ENCODE results near the gene ZNF784. TPM values are rescaled to one million over a fixed set of nuclear protein-coding genes. Genes with fewer than 3 reads are reported as not detected.
"Not testable (repeated sequence)": the region's sequence is repeated elsewhere in the genome, so short reads cannot be mapped to it uniquely, and the experiment has no call there.

Gene ZNF784
- total and polyA plus RNA-seq, 2 donors, result 4.7 to 9.7 TPM

DNA sequence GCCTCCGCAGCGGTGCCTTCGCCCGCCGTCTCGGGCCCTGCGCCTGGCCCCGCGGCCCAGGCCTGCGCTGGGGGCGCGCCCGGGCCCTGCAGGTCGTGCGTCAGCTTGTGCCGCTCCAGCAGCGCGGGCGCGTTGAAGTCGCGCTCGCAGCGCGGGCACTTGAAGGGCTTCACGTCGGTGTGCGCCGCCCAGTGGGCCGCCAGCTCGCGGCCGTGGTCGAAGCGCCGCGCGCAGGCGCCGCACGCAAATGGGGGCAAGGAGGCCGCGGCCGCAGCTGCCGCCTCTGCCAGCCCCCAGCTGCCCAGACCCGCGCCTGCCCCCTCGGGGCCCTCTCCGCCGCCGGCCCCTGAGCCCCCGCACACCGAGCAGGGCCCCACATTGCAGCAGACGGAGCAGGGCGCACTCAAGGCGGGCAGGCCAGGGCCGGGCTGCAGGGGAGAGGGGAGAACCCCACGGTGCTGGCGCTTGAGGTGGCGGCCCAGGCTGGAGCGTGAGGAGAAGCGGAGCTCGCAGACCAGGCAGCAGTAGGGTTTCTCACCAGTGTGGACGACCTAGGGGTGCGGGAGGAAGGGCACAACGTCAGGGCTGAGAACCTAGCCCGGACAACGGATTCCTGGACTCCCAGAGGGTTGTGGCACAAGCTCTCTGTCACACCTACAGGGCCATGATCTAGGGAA, 31.1 kb downstream of the ZNF784 start:
- no peak overlapping the region for H3K27ac ChIP-seq (ENCODE audit: low read depth)
- no peak for DNase-seq (ENCODE audit: extremely low spot score)
- no peaks in the 10 kb centered on the region for H3K4me1 ChIP-seq (ENCODE audit: insufficient read depth)
- no peaks in the 10 kb centered on the region for H3K36me3 ChIP-seq (ENCODE audit: insufficient read depth)
- no peak overlapping the region for H3K4me3 ChIP-seq (ENCODE audit: low read depth, low read length)
- WGBS, result 80% methylated on average over 68 of the region's 68 CpGs

DNA sequence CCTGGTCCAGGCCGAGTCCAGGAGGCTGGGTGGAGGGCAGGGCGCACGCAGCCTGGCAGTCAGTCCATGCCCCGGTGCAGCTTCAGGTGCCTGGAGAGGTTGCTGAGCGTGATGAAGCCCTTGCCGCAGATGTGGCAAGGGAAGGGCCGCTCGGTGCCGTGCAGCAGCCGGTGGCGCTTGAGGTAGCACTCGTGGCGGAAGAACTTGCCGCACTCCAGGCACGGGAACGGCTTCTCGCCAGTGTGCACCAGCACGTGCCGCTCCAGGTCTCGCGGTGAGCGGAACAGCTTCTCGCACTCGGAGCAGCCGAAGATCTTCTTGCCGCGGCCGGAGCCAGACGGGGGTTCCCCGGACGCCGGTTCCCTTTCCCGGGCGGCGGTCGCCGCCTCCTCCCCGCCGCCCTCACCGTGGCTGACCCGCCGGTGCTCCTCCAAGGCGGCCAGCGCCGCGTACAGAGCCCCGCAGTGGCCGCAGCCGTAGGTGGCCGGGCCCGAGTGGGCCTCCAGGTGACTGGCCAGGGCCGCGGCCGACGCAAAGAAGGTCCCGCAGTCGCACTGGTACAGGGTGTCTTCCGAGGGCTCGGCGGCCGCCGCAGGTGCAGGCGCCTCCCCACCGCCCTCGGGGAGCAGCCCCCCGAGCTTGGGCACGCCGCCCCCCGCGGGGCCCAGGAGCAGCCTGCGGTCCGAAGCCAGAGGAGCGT, 31.8 kb downstream of the ZNF784 start:
- no peak overlapping the region for H3K27ac ChIP-seq (ENCODE audit: low read depth)
- no peaks in the 10 kb centered on the region for H3K4me1 ChIP-seq (ENCODE audit: insufficient read depth)
- 85% methylated on average over 73 of the region's 73 CpGs for WGBS
- H3K4me3 ChIP-seq (ENCODE audit: low read depth, low read length), result no peak overlapping the region
- no peak for DNase-seq (ENCODE audit: extremely low spot score)
- no peaks in the 10 kb centered on the region for H3K36me3 ChIP-seq (ENCODE audit: insufficient read depth)

DNA sequence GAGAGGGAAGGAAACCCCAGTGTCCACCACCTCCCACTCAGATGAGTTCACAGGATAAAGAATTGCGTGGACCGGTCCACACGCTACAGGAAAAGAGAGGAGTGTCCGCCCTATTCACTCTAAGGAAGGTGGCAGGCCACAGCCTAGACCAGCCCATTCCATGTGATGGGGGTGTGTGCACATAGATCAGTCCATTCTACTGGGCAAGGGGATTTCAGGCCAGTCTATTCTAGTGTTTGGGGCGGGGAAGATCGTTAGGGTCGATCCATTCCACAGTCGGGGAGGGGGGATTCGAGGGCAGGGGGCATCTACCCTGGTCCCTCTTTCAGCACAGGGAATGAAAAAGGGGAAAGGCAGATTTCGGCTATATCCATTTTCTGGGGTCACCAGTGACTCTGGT, 32.8 kb downstream of the ZNF784 start:
- WGBS, result 80% methylated on average over 10 of the region's 10 CpGs
- no peaks in the 10 kb centered on the region for H3K36me3 ChIP-seq (ENCODE audit: insufficient read depth)
- H3K27ac ChIP-seq (ENCODE audit: low read depth), result no peak overlapping the region
- no peak for DNase-seq (ENCODE audit: extremely low spot score)
- no peaks in the 10 kb centered on the region for H3K4me1 ChIP-seq (ENCODE audit: insufficient read depth)
- no peak overlapping the region for H3K4me3 ChIP-seq (ENCODE audit: low read depth, low read length)

DNA sequence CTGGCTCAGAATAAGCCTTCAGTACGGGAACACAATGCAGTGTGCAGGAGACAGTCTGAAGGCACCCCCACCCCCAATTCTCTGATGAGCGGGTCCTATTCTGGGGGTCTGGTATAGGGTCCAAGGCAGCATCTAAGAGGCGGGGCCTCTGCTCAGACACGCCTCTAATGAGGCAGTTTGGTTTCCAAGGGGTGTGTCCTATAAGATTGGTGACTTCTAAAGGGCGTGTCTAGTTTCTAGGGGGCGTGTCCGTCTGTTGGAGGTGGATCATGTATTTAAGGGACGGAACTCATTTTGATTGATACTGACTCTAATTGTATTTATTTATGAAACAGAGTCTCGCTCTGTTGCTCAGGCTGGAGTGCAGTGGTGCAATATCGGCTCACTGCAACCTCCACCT, 33.7 kb downstream of the ZNF784 start:
- H3K27ac ChIP-seq (ENCODE audit: low read depth), result no peak overlapping the region
- H3K4me1 ChIP-seq (ENCODE audit: insufficient read depth), result no peaks in the 10 kb centered on the region
- 83% methylated on average over 10 of the region's 10 CpGs for WGBS
- no peak for DNase-seq (ENCODE audit: extremely low spot score)
- no peaks in the 10 kb centered on the region for H3K36me3 ChIP-seq (ENCODE audit: insufficient read depth)
- no peak overlapping the region for H3K4me3 ChIP-seq (ENCODE audit: low read depth, low read length)

DNA sequence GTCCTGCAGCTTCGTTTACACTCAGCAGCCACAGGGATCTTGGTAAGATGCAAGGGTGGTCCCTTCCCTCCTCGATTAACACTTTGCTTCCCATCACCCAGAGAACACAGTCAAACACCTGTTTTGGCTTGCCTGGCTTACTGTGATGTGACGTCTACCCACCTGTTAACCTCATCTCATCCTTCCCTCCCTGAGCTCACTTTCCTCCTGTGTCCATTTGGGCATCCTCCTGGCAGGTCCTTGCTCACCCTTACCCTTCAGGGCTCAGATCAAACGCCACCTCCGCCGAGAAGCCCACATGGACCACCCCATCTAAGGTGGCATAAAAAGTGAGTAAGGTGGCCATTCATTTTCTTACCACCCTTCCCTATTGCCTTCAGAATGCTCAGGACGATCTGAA, 34.3 kb downstream of the ZNF784 start:
- H3K27ac ChIP-seq (ENCODE audit: low read depth), result no peak overlapping the region
- DNase-seq (ENCODE audit: extremely low spot score), result no peak
- no peaks in the 10 kb centered on the region for H3K4me1 ChIP-seq (ENCODE audit: insufficient read depth)
- no peaks in the 10 kb centered on the region for H3K36me3 ChIP-seq (ENCODE audit: insufficient read depth)
- WGBS, result 61% methylated on average over 7 of the region's 7 CpGs
- H3K4me3 ChIP-seq (ENCODE audit: low read depth, low read length), result no peak overlapping the region

DNA sequence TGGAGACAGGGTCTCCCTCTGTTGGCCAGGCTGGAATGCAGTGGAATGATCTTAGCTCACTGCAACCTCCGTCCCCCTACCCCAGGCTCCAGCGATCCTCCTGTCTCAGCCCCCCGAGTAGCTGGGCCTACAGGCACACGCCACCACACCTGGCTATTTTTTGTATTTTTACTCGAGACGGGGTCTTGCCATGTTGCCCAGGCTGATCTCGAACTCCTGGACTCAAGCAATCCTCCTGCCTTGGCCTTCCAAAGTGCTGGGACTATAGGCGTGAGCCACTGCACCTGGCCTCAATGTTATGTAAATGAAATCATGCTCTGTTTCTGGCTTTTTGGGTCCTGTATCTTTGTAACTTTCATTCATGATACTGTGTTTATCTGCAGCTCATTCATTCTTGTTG, 35.6 kb downstream of the ZNF784 start:
- Histone ChIP-seq H3K36me3 (ENCODE audit: insufficient read depth) (no peaks in the 10 kb centered on the region), H3K4me3 (ENCODE audit: low read depth, low read length) (no peak overlapping the region), H3K27ac (ENCODE audit: low read depth) (no peak overlapping the region), H3K4me1 (ENCODE audit: insufficient read depth) (no peaks in the 10 kb centered on the region)
- no peak for DNase-seq (ENCODE audit: extremely low spot score)
- 89% methylated on average over 8 of the region's 8 CpGs for WGBS

DNA sequence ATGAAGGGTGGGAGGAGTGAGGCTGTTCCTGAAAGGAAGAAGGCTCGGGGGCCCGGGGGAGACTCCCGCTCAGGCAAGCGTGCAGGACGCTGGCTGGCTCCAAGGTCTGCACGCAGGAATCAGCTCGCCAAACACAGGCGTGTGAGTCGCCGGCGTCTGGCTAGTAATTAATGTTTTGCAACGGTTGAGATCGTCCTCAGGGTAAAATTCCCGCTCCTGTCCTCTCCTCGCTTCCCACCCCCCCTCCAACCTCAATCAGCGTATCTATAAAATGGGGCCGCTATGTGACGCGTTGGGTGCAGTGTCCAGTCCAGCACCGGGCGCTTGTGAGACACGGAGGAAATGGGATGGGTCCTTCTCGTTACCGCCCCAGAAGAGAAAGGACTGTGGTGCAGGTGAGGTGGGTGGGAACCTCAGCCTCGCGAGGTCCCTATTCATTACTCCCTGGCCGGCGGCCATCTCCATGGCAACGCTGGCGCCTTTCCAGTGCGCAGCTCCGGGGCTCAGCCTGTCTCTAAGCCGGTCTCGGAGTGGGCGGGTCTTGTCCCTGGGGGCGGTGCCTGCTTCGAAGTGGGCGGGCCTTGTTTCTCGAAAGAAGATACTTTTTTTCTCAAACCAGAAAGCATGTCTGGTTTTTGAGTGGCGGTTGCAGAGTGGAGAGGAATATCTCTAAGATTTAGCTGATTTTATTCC, 37.2 kb downstream of the ZNF784 start:
- peak; percentile 83 for DNase-seq (ENCODE audit: extremely low spot score)
- Histone ChIP-seq H3K27ac (ENCODE audit: low read depth) (no peak overlapping the region), H3K4me1 (ENCODE audit: insufficient read depth) (no peaks in the 10 kb centered on the region), H3K4me3 (ENCODE audit: low read depth, low read length) (peak overlapping the region; percentile 12), H3K36me3 (ENCODE audit: insufficient read depth) (no peaks in the 10 kb centered on the region)
- 1% methylated on average over 40 of the region's 40 CpGs for WGBS

DNA sequence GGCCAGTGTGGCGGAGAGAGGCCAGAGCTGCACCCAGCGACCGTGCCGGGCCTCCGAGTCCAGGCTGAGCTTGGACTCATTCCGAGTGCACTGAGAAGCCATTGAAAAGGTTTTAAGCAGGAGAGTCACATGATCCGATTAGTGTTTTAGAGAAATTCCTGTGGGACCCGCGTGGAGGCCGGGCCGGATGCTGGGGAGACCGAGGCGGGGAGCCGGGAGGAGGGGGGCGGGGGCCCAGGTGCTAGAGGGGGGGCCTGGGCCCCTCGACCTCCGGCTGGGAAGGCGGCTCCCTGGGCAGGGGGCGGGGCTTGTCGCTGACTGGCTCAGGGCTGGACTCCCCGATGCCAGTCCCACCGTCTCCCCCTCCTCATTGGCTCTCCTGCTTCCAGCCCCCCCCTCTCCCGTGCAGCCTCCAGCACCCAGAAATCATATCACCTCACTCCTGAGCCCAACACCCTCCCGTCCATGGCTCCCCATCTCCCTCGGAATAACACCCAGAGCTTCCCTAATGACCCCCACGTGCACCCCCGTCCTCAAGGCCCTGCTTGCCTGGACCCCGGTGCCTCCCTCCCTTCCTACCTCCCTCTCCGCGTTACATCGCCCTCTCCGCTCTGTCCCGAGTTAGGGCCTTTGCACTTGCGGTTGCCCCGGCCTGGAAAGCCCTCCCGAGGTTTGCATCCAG, 38.6 kb downstream of the ZNF784 start:
- Histone ChIP-seq H3K27ac (ENCODE audit: low read depth) (no peak overlapping the region), H3K4me1 (ENCODE audit: insufficient read depth) (no peaks in the 10 kb centered on the region), H3K4me3 (ENCODE audit: low read depth, low read length) (peak overlapping the region; percentile 36), H3K36me3 (ENCODE audit: insufficient read depth) (no peaks in the 10 kb centered on the region)
- no peak for DNase-seq (ENCODE audit: extremely low spot score)
- WGBS, result 3% methylated on average over 36 of the region's 36 CpGs

DNA sequence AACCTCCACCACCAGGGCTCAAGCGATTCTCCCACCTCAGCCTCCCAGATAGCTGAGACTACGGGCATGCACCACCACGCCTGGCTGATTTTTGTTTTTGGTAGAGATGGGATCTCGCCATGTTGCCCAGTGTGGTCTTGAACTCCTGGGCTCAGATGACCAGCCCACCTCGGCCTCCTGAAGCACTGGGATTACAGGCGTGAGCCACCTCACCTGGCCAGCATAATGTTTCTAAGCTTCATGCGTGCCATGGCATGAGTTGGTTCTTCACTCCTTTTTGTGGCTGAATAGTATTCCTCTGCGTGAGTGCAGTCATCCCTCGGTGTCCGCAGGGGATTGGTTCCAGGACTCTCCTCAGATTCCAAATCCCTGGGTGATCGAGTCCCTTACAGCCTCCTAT, 39.5 kb downstream of the ZNF784 start:
- Histone ChIP-seq H3K36me3 (ENCODE audit: insufficient read depth) (no peaks in the 10 kb centered on the region), H3K27ac (ENCODE audit: low read depth) (no peak overlapping the region), H3K4me3 (ENCODE audit: low read depth, low read length) (no peak overlapping the region), H3K4me1 (ENCODE audit: insufficient read depth) (no peaks in the 10 kb centered on the region)
- DNase-seq (ENCODE audit: extremely low spot score), result no peak
- WGBS, result 94% methylated on average over 11 of the region's 11 CpGs

DNA sequence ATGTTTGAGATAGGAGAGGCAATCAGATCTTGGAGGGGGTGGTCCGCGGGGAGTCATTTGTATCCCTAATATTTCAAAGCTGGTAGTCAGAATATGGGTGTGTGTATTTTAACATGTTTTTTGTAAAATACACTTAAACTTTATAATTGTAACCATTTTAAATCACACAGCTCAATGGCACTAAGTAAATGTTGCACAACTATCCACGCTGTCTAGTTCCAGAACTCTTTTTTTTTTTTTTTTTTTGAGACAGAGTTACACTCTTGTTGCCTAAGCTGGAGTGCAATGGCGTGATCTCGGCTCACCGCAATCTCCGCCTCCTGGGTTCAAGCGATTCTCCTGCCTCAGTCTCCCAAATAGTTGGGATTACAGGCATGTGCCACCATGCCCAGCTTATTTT, 40.5 kb downstream of the ZNF784 start:
- DNase-seq (ENCODE audit: extremely low spot score); H3K4me1 ChIP-seq (ENCODE audit: insufficient read depth); H3K27ac ChIP-seq (ENCODE audit: low read depth); H3K4me3 ChIP-seq (ENCODE audit: low read depth, low read length); H3K36me3 ChIP-seq (ENCODE audit: insufficient read depth): not testable (repeated sequence)
- 76% methylated on average over 8 of the region's 8 CpGs for WGBS

DNA sequence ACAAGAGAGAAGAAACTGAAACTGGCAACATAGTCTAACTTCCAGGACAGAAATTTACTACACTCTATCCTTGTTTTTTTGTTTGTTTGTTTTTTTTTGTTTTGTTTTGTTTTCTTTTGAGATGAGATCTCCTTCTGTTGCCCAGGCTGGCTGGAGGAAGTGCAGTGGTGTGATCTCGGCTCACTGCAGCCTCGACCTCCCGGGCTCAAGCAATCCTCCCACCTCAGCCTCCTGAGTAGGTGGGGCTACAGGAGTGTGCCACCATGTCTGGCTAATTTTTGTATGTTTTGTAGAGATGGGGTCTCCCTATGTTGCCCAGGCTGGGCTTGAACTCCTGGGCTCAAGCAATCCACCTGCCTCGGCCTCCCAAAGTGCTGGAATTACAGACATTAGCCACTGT, 42.1 kb downstream of the ZNF784 start:
- WGBS, result 80% methylated on average over 4 of the region's 4 CpGs
- DNase-seq (ENCODE audit: extremely low spot score); H3K36me3 ChIP-seq (ENCODE audit: insufficient read depth); H3K4me1 ChIP-seq (ENCODE audit: insufficient read depth); H3K27ac ChIP-seq (ENCODE audit: low read depth); H3K4me3 ChIP-seq (ENCODE audit: low read depth, low read length): not testable (repeated sequence)

DNA sequence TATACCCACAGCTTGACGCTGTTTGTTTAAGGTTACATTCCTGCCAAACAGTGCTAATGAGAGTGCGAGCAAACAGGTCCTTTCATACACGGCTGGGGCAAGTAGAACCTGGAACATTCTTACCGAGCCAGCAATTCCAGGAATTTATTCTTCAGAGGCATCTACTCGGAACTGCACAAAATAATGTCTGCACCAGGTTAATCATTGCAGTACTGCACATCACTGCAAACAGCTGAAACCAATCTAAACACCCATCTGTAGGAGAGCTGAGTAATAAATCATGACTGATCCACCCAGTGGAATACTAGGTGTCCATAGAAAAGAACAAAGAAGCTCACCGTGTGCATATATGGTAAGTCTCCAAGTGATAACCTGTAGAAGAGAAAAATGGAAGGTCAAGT, 42.5 kb downstream of the ZNF784 start:
- Histone ChIP-seq H3K4me3 (ENCODE audit: low read depth, low read length) (no peak overlapping the region), H3K4me1 (ENCODE audit: insufficient read depth) (no peaks in the 10 kb centered on the region), H3K36me3 (ENCODE audit: insufficient read depth) (peaks cover 3% of the 10 kb centered on the region), H3K27ac (ENCODE audit: low read depth) (no peak overlapping the region)
- WGBS, result 21% methylated on average over 6 of the region's 6 CpGs
- no peak for DNase-seq (ENCODE audit: extremely low spot score)

DNA sequence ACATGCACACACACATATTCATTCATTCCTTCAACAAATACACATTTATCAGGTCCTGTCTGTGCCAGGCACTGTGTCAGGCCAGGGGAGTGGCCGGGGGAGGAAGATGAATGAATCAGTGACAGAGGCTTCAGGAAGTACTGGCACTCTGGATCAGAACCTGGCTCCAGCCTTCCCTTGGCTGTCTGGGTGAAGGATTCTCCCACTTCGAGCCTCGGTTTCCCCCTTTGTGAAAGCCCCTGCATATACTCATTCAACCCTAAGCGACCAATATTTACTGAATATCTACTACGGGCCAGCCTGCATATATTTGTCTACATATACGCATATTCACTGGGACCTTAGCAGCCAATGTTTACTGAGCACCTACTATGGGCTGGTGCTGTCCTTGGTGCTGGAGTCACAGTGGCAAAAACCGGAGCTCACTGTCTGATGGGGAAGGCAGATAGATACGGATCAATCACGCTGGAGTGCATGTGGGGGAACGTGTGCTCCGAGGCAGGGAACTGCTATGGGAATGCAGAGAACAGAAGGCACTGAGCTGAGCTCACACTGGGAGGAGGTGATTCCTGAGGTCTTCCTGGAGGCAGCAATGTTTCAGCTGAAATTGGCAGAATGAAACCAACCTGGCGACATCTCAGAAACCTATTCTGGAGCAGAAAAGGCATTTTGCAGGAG, 43.1 kb downstream of the ZNF784 start:
- H3K4me1 ChIP-seq (ENCODE audit: insufficient read depth), result no peaks in the 10 kb centered on the region
- WGBS, result 35% methylated on average over 12 of the region's 12 CpGs
- H3K36me3 ChIP-seq (ENCODE audit: insufficient read depth), result peaks cover 3% of the 10 kb centered on the region
- no peak for DNase-seq (ENCODE audit: extremely low spot score)
- H3K4me3 ChIP-seq (ENCODE audit: low read depth, low read length), result peak overlapping the region; percentile 69
- no peak overlapping the region for H3K27ac ChIP-seq (ENCODE audit: low read depth)
